SK-N-SH treated with all-trans-retinoic acid at 6 μM for 48 hours (cell line): Measurements from ENCODE around the gene OR51F2.

Source experiments
- ATAC-seq: fragments of 200-7000 bp; cut with Tn5 transposase; 3 replicates; pipeline ENCODE4 v1.9.1; 2020; ENCODE audit warnings: mild to moderate bottlenecking, moderate library complexity
- BACH2 ChIP-seq: fragments of 250-450 bp; sonication (Bioruptor Pico); IDR thresholded peaks from 2 replicates; pipeline ENCODE4 v1.9.0; 2021; ENCODE audit warnings: mild to moderate bottlenecking, borderline replicate concordance
- CREB5 ChIP-seq: fragments of 250-450 bp; sonication (Bioruptor Pico); IDR thresholded peaks from 2 replicates; pipeline ENCODE4 v1.5.1; 2020; ENCODE audit warnings: low read depth, mild to moderate bottlenecking, moderate library complexity
- CSDC2 ChIP-seq: fragments of 250-450 bp; sonication (Bioruptor Pico); IDR thresholded peaks from 2 replicates; pipeline ENCODE4 v1.5.0; 2020; ENCODE audit warnings: mild to moderate bottlenecking, moderate library complexity
- CSRNP3 ChIP-seq: fragments of 250-450 bp; sonication (Bioruptor Pico); IDR thresholded peaks from 2 replicates; pipeline ENCODE4 v1.5.1; 2021; ENCODE audit warnings: mild to moderate bottlenecking, moderate library complexity
- ESRRG ChIP-seq: fragments of 250-450 bp; sonication (Bioruptor Pico); IDR thresholded peaks from 2 replicates; pipeline ENCODE4 v1.6.1; 2021; ENCODE audit warnings: mild to moderate bottlenecking
- GLIS3 ChIP-seq: fragments of 250-450 bp; sonication (Bioruptor Pico); IDR thresholded peaks from 2 replicates; pipeline ENCODE4 v1.5.0; 2020; ENCODE audit warnings: mild to moderate bottlenecking, moderate library complexity
- ISL1 ChIP-seq: fragments of 250-450 bp; sonication (Bioruptor Pico); IDR thresholded peaks from 2 replicates; pipeline ENCODE4 v2.1.2; 2022; ENCODE audit warnings: mild to moderate bottlenecking, moderate library complexity
- OSR1 ChIP-seq: fragments of 250-450 bp; sonication (Bioruptor Pico); IDR thresholded peaks from 2 replicates; pipeline ENCODE4 v1.8.0; 2022; ENCODE audit warnings: moderate library complexity, mild to moderate bottlenecking, inconsistent platforms
- PATZ1 ChIP-seq: fragments of 250-450 bp; sonication (Bioruptor Pico); IDR thresholded peaks from 2 replicates; pipeline ENCODE4 v1.8.0; 2020; ENCODE audit warnings: mild to moderate bottlenecking, moderate library complexity, borderline replicate concordance
- POU6F1 ChIP-seq: fragments of 250-450 bp; sonication (Bioruptor Pico); IDR thresholded peaks from 2 replicates; pipeline ENCODE4 v1.8.0; 2021; ENCODE audit warnings: low read depth, mild to moderate bottlenecking, moderate library complexity, borderline replicate concordance
- PPARA ChIP-seq: fragments of 250-450 bp; sonication (Bioruptor Pico); IDR thresholded peaks from 2 replicates; pipeline ENCODE4 v1.5.0; 2020; ENCODE audit warnings: mild to moderate bottlenecking, borderline replicate concordance
- RARB ChIP-seq: fragments of 250-450 bp; sonication (Bioruptor Pico); IDR thresholded peaks from 2 replicates; pipeline ENCODE4 v1.8.0; 2021; ENCODE audit warnings: mild to moderate bottlenecking, moderate library complexity
- TCF4 ChIP-seq: fragments of 250-450 bp; sonication (Bioruptor Pico); IDR thresholded peaks from 2 replicates; pipeline ENCODE4 v1.8.0; 2021; ENCODE audit warnings: mild to moderate bottlenecking, moderate library complexity, borderline replicate concordance
- TOX ChIP-seq: fragments of 250-450 bp; sonication (Bioruptor Pico); IDR thresholded peaks from 2 replicates; pipeline ENCODE4 v1.8.0; 2021; ENCODE audit warnings: mild to moderate bottlenecking, moderate library complexity, borderline replicate concordance
- TSHZ2 ChIP-seq: fragments of 250-450 bp; sonication (Bioruptor Pico); IDR thresholded peaks from 2 replicates; pipeline ENCODE4 v1.5.0; 2020; ENCODE audit warnings: mild to moderate bottlenecking, moderate library complexity
- ZC3H10 ChIP-seq: fragments of 250-450 bp; sonication (Bioruptor Pico); IDR thresholded peaks from 2 replicates; pipeline ENCODE4 v1.5.1; 2021; ENCODE audit warnings: mild to moderate bottlenecking, moderate library complexity
- ZFP3 ChIP-seq: fragments of 250-450 bp; sonication (Bioruptor Pico); IDR thresholded peaks from 2 replicates; pipeline ENCODE4 v1.5.0; 2020; ENCODE audit warnings: mild to moderate bottlenecking, moderate library complexity
- ZFP30 ChIP-seq: fragments of 450-650 bp; formaldehyde crosslinking; IDR thresholded peaks from 2 replicates; pipeline ENCODE4 v1.5.0; 2022; ENCODE audit warnings: mild to moderate bottlenecking, moderate library complexity
- ZNF565 ChIP-seq: fragments of 450-650 bp; formaldehyde crosslinking; conservative IDR thresholded peaks from 2 replicates; pipeline ENCODE4 v1.5.0; 2020; ENCODE audit warnings: low read depth, mild to moderate bottlenecking, moderate library complexity
- ZNF70 ChIP-seq: fragments of 450-650 bp; formaldehyde crosslinking; IDR thresholded peaks from 2 replicates; pipeline ENCODE4 v1.5.0; 2020; ENCODE audit warnings: mild to moderate bottlenecking, moderate library complexity
- ZNF8 ChIP-seq: fragments of 450-650 bp; formaldehyde crosslinking; IDR thresholded peaks from 2 replicates; pipeline ENCODE4 v1.5.0; 2020; ENCODE audit warnings: mild to moderate bottlenecking, moderate library complexity

OR51F2 gene

GRCh38 chr11:4821021-4821420 lies at the start of gene OR51F2:
Gene OR51F2 (plus strand): TSS chr11:4821321. CDS start chr11:4821422, 101 bp downstream.
- no peak for TF ChIP-seq CREB5
- TF ChIP-seq ESRRG = no peak
- TF ChIP-seq TOX (CRISPR knock-in tag) = no peak
- no peak for TF ChIP-seq TSHZ2 (CRISPR knock-in tag)
- TF ChIP-seq BACH2 (CRISPR knock-in tag) = no peak
- TF ChIP-seq GLIS3 = no peak
- TF ChIP-seq ZFP3 (CRISPR knock-in tag) = no peak
- no peak for TF ChIP-seq ISL1 (CRISPR knock-in tag)
- TF ChIP-seq ZNF565 (CRISPR knock-in tag) = no peak
- TF ChIP-seq ZNF8 (CRISPR knock-in tag) = no peak
- no peak for TF ChIP-seq RARB (CRISPR knock-in tag)
- no peak for TF ChIP-seq ZNF70 (CRISPR knock-in tag)
- no peak for TF ChIP-seq ZC3H10 (CRISPR knock-in tag)
- no peak for TF ChIP-seq ZFP30 (CRISPR knock-in tag)
- TF ChIP-seq, all 23 proteins: peak for 0
- no peak for ATAC-seq

- no peak for ATAC-seq
- TF ChIP-seq TCF4 (CRISPR knock-in tag) (no peak), PPARA (CRISPR knock-in tag) (no peak), ZC3H10 (CRISPR knock-in tag) (no peak), POU6F1 (no peak), RARB (CRISPR knock-in tag) (no peak), ISL1 (CRISPR knock-in tag) (no peak), TSHZ2 (CRISPR knock-in tag) (no peak), CREB5 (no peak), ZFP30 (CRISPR knock-in tag) (no peak), TOX (CRISPR knock-in tag) (no peak), PATZ1 (CRISPR knock-in tag) (no peak), ZNF8 (CRISPR knock-in tag) (no peak), ZNF565 (CRISPR knock-in tag) (no peak), CSRNP3 (CRISPR knock-in tag) (no peak), OSR1 (CRISPR knock-in tag) (no peak), CSDC2 (CRISPR knock-in tag) (no peak), ZFP3 (CRISPR knock-in tag) (no peak)
Observed at GRCh38 chr11:4782454-4782853, 38.7 kb upstream of the OR51F2 start.
